Measurements from ENCODE around the gene RAI1.

RAI1 gene

DNA sequence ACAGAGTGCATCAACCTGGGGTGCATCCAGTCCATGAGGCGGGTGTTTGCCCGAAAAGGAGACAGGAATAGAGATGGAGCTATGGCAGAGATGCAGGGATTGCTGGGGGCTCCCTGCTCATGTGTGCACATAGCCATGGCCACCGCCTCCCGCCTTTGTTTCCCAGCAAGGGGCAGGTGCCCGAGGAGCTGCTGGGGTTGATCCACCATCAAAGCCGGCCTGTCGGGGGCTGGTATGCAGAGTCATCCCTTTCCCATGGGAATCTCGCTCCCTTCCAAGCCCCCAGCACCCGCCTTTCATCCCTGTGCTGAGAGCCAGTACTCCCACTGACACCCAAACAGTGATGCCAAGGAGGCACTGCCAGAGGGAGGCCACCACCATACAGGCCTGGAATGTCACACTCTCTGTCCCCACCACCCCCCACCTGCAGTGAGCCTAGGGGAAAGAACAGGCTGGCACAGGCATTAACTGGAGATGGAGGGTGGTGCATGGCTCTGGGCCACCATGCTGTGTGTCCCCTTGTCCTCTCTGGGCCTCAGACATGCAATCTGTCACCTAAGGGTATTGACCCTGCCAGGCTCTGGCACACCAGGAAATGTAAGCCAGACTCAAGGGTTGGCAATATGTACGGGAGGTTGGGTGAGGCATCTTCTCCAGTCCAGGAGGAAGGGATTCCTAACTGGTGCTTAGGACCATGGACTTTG, 90.4 kb downstream of the RAI1 start:
- no peaks in the 10 kb centered on the region for H3K27me3 ChIP-seq (replicated peaks; ENCODE audit: control insufficient read depth, insufficient read depth, low read length)
- H3K4me3 ChIP-seq (replicated peaks; ENCODE audit: low read depth, low read length): no peak overlapping the region
- H3K36me3 ChIP-seq (ENCODE audit: control insufficient read depth, insufficient read depth, low read length): no peaks in the 10 kb centered on the region
- TF ChIP-seq, protein P1, sequence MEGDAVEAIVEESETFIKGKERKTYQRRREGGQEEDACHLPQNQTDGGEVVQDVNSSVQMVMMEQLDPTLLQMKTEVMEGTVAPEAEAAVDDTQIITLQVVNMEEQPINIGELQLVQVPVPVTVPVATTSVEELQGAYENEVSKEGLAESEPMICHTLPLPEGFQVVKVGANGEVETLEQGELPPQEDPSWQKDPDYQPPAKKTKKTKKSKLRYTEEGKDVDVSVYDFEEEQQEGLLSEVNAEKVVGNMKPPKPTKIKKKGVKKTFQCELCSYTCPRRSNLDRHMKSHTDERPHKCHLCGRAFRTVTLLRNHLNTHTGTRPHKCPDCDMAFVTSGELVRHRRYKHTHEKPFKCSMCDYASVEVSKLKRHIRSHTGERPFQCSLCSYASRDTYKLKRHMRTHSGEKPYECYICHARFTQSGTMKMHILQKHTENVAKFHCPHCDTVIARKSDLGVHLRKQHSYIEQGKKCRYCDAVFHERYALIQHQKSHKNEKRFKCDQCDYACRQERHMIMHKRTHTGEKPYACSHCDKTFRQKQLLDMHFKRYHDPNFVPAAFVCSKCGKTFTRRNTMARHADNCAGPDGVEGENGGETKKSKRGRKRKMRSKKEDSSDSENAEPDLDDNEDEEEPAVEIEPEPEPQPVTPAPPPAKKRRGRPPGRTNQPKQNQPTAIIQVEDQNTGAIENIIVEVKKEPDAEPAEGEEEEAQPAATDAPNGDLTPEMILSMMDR (IDR thresholded peaks at IDR 0.05; ENCODE audit: insufficient read depth, low read length, poor library complexity, severe bottlenecking): no peak
- DNase-seq (ENCODE audit: extremely low read depth, insufficient read length): no peak

DNA sequence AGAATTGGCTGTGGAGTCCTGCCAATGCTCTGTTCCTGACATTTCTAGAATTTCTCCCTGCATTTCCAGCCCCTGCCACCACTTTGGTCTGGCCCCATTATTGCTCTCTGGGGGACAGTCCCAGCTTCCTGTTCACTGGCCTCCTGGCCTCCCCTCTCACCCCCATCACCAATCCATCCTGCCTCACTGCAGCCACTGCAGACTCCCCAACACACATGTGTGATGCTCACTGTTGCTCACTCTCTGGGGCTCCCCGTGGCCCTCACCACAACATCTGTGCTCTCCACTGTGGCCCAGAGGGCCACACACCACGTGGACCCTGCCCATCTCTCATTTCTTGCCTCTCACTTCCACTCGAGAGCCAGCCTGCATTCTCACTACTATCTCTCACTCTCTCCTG, 91.0 kb downstream of the RAI1 start:
- DNase-seq (ENCODE audit: extremely low read depth, insufficient read length): no peak
- Histone ChIP-seq H3K27me3 (replicated peaks; ENCODE audit: control insufficient read depth, insufficient read depth, low read length) (no peaks in the 10 kb centered on the region), H3K36me3 (ENCODE audit: control insufficient read depth, insufficient read depth, low read length) (no peaks in the 10 kb centered on the region), H3K4me3 (replicated peaks; ENCODE audit: low read depth, low read length) (no peak overlapping the region)
- TF ChIP-seq, protein P1 (IDR thresholded peaks at IDR 0.05; ENCODE audit: insufficient read depth, low read length, poor library complexity, severe bottlenecking): no peak

DNA sequence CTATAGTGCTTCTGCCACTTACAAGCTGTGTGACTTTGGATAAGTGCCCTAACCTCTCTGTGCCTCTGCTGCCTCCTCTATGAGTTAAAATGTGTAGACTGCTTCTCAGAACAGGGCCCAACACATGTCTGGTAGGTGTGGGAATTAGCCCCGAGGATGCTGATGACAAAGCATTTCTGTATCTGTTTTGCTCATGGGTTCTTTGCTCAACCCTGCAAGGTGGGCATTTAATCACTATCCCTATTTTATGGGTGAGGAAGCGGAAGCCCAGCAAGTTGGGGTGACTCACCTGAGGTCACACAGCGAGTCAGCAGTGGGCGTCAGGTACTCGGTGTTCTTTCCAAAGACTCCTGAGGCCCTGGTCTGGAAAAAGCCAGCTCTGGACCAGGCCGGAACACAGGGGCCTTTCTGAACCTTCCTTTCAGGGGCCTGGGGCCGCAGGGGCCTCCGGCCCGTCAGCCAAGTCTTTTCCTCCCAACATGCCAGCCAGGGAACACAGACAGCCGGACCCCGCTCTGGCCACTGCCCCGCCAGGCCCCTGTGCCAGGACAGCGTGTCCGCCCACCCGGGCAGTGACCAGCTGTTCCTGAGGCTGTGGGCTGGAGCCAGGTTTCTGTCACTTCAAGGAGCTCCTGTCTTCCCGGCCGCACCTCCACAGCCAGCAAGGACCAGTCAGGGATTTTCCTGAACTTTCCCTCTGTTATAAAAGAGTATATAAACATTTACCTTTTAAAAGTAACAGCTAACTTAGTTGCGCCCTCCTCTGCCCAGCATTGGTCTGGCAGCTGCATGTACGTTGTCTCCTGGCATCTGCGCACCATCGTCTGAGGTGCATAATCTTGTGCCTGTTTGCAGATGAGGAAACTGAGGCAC, 93.0 kb downstream of the RAI1 start:
- no peak for DNase-seq (ENCODE audit: extremely low read depth, insufficient read length)
- Histone ChIP-seq H3K4me3 (replicated peaks; ENCODE audit: low read depth, low read length) (no peak overlapping the region), H3K27me3 (replicated peaks; ENCODE audit: control insufficient read depth, insufficient read depth, low read length) (no peaks in the 10 kb centered on the region), H3K36me3 (ENCODE audit: control insufficient read depth, insufficient read depth, low read length) (no peaks in the 10 kb centered on the region)
- TF ChIP-seq, protein P1 (IDR thresholded peaks at IDR 0.05; ENCODE audit: insufficient read depth, low read length, poor library complexity, severe bottlenecking): peak; percentile 6

DNA sequence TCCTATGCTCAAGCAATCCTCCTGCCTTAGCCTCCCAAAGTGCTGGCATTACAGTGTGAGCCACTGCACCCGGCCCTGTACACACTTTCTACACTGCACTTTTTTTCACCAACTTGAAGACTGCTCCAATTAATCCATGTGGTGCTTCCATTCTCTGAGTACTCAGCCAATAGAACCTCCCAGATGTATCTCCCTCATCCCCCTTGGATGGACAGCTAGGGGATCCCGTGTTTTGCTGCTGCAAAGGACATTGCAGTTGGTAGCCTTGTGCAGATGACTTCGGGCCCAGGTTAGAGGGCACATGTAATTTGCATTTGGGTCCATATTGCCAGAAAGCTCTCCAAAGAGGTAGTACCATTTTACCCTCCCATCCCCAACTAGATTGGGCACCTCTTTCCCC, 95.6 kb downstream of the RAI1 start:
- Histone ChIP-seq H3K27me3 (replicated peaks; ENCODE audit: control insufficient read depth, insufficient read depth, low read length) (no peaks in the 10 kb centered on the region), H3K36me3 (ENCODE audit: control insufficient read depth, insufficient read depth, low read length) (no peaks in the 10 kb centered on the region), H3K4me3 (replicated peaks; ENCODE audit: low read depth, low read length) (no peak overlapping the region)
- DNase-seq (ENCODE audit: extremely low read depth, insufficient read length): no peak
- TF ChIP-seq, protein P1 (IDR thresholded peaks at IDR 0.05; ENCODE audit: insufficient read depth, low read length, poor library complexity, severe bottlenecking): no peak

DNA sequence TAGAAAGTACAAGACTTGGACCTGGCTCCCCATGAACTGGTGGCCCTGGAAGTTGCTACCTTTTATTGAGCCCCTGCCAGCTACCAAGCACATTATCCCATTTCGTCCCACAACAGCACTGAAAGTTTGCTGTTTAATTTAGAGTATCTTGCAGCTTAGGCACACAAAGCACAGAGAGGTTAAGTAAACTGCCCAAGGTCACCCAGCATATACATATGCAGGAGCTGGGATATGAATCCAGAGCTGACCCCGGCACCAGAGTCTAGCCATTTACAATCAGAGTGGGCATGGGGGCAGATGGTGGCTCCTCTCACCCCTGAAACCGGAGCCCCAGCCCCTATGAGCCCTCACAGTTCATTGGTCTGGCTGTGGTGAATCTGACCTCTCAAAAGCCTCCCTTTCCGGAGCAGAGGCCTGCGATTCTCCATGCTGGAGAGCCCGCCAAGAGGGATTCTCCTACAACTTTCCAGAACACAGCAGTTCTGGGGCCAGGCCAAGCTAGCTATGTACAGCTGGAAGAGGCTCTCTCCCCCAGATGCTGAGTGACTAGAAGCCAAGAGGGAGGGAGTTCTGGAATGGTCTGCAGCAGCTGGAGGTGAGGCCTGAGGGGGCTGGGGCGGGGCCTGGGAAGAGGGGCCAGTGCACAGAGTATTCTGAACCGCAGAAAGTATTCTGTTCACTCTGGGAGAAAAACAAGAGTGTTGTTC, 97.2 kb downstream of the RAI1 start:
- Histone ChIP-seq H3K27me3 (replicated peaks; ENCODE audit: control insufficient read depth, insufficient read depth, low read length) (no peaks in the 10 kb centered on the region), H3K4me3 (replicated peaks; ENCODE audit: low read depth, low read length) (no peak overlapping the region), H3K36me3 (ENCODE audit: control insufficient read depth, insufficient read depth, low read length) (no peaks in the 10 kb centered on the region)
- DNase-seq (ENCODE audit: extremely low read depth, insufficient read length): no peak
- TF ChIP-seq, protein P1 (IDR thresholded peaks at IDR 0.05; ENCODE audit: insufficient read depth, low read length, poor library complexity, severe bottlenecking): no peak
